ENCODE results near the gene HOXB5. TPM values are rescaled to one million over a fixed set of nuclear protein-coding genes. Genes with fewer than 3 reads are reported as not detected.

HOXB5 gene
- polyA plus RNA-seq, 1 donor: 0.48 TPM

- no peak for DNase-seq
Measured at GRCh38 chr17:48559122-48559839, 34.3 kb downstream of the HOXB5 start.

GRCh38 chr17:48558831-48559121 is 34.8 kb downstream of the HOXB5 start:
- DNase-seq: no peak

GRCh38 chr17:48558057-48558830 is 35.3 kb downstream of the HOXB5 start:
- DNase-seq: no peak

- DNase-seq: no peak
Measured at GRCh38 chr17:48556576-48557401, 36.8 kb downstream of the HOXB5 start.

- DNase-seq: no peak
Measured at GRCh38 chr17:48556229-48556575, 37.4 kb downstream of the HOXB5 start.

GRCh38 chr17:48555258-48556228 is 38.0 kb downstream of the HOXB5 start:
- DNase-seq: no peak

- no peak for DNase-seq
Measured at GRCh38 chr17:48554412-48555257, 38.9 kb downstream of the HOXB5 start.

- DNase-seq: no peak
Measured at GRCh38 chr17:48553826-48554225, 39.8 kb downstream of the HOXB5 start.

GRCh38 chr17:48553190-48553547 is 40.4 kb downstream of the HOXB5 start:
- DNase-seq: no peak

GRCh38 chr17:48552466-48553189 is 41.0 kb downstream of the HOXB5 start:
- no peak for DNase-seq

- DNase-seq: no peak
Measured at GRCh38 chr17:48551596-48552465, 41.7 kb downstream of the HOXB5 start.

GRCh38 chr17:48551214-48551555 is 42.4 kb downstream of the HOXB5 start:
- DNase-seq: no peak

- no peak for DNase-seq
Measured at GRCh38 chr17:48550502-48551213, 42.9 kb downstream of the HOXB5 start.

GRCh38 chr17:48549914-48550501 is 43.6 kb downstream of the HOXB5 start:
- DNase-seq: no peak

GRCh38 chr17:48549281-48549630 is 44.3 kb downstream of the HOXB5 start:
- no peak for DNase-seq

GRCh38 chr17:48548523-48549280 is 44.9 kb downstream of the HOXB5 start:
- DNase-seq: no peak

GRCh38 chr17:48547808-48548522 is 45.6 kb downstream of the HOXB5 start:
- no peak for DNase-seq

Measured in hindlimb muscle (tissue), 1 donor.